ENCODE results near the gene BIK.
"Not testable (repeated sequence)": the region's sequence is repeated elsewhere in the genome, so short reads cannot be mapped to it uniquely, and the experiment has no call there.

BIK gene, protein sequence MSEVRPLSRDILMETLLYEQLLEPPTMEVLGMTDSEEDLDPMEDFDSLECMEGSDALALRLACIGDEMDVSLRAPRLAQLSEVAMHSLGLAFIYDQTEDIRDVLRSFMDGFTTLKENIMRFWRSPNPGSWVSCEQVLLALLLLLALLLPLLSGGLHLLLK

DNA sequence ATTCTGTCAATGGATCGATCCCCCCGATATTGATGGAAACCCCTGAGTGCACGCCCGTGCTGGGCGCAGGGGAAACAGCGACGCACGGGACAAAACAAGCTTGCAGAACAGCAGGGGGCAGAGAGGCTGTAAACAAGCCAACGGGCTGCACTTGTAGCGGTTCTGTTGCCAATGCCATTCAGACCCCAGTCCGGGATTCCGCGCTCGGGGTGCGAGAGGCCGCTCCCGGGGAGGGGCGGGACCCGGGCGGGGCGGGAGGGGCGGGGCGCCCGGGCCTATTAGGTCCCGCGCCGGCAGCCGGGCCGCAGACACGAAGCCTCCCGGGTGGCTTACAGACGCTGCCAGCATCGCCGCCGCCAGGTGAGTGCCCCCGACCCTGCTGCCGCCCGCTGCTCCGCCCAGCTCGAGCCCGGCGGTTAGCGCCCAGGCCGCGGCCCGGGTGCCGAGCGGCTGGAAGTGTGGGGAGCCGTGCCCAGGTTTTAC is at the start of gene BIK:
Gene BIK, plus strand, starts transcription at position 307 of the 483 bp plus-strand sequence. CDS start 13,273 bp downstream, outside the sequence.
- no peak for DNase-seq

DNA sequence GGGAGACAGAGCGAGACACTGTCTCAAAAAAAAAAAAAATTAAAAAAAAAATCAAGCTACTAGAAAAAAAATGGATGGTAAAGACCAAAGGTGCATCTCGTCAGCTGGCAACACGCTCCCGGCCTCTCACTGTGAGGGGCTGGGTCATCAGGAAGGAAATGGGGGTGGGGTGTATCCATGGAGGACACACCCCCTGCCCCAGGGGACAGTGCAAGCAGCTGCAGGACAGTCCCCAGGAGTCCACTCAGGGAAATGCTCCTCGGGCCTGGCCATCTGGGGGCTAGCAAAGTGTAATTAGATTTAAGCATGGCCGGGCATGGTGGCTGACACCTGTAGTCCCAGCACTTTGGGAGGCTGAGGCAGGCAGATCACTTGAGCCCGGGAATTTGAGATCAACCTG is 44.4 kb upstream of the BIK start:
- no peak for DNase-seq

DNA sequence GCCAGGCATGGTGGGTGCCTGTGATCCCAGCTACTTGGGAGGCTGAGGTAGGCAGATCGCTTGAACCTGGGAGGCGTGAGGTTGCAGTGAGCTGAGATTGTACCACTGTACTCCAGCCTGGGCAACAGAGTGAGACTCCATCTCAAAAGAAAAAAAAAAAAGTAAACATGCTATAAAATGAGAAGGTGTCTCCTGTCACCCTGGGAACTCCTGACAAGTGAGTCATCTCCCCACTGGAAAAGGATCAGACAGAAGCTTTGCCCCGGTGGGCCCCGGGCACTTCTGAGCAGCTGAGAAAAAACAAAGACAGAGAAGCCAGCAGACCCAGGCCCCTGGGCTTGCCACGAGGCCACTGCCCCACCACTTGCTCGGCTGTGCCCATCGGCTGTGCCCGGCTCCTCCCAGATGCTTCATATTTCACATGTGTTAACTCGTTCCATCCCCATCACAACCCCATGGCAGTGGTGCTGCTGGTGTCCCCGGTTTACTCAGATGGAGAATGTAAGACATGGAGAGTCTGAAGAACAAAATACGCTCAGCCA is 43.6 kb upstream of the BIK start:
- no peak for DNase-seq

DNA sequence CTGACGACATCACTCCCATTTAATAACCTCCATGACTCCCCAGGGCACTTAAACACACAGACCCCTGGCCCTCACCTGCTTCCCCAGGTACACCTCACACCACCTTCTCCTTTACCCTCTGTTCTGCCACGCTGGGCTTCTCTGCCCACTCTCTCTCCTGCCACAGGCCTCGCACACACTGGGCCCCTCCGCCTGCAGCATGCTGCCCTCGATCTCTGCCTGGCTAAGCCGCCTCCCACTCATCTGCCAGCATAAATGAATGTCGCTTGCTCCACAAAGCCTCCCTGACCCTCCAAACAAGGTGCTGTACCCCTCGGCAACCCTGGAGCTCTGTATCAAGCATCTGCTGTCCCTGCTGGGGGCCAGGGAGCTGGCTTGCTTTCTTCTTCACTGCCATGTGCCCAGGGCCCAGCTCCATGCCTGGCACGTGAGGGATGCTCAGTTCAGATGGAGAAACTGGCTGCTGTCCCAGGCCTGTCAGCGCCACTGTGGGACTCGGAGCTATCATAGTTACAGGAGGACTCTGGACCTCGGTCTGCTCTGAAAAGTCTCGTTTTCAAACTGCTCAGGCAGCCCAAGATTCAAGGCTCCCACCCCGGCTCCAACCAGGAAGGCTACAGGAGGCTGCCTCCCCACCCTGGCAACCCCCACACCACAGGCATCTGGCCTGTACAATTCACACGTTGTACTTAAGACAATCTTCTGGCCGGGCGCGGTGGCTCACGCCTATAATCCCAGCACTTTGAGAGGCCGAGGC is 33.3 kb upstream of the BIK start:
- no peak for DNase-seq

DNA sequence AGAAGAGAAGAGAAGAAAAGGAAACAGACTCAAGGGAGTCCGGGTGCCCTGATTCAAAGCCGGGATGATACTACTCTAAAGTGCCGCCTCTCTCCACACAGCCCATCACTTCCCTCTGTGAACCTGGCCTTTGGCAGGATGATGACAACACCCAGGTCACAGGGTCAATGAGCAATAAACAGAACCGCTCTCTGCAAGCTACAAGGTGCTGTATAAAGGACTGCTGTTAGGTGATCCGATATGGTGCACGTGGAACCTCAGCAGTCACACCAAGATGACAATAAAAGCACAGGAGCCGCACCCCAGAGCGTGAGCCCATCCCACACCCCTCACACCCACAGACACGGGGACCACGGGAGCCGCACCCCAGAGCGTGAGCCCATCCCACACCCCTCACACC is 32.0 kb upstream of the BIK start:
- no peak for DNase-seq

DNA sequence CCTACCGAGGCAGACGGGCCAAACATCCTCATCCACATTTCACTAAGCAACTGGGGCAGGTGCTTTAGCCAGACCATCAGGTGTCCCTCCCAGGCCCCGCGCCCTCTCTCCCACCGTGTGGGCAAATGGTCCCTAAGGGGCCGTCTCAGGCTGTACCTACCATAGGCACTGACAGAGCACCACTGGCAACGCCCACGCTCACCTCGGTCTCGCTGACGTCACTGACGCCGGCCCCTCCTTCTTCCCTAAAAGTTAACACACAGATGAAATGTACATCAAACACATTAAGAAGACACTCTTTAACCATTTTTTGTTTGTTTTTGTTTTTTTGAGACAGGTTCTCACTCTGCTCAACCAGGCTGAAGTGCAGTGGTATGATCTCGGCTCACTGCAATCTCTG is 30.8 kb upstream of the BIK start:
- no peak for DNase-seq

DNA sequence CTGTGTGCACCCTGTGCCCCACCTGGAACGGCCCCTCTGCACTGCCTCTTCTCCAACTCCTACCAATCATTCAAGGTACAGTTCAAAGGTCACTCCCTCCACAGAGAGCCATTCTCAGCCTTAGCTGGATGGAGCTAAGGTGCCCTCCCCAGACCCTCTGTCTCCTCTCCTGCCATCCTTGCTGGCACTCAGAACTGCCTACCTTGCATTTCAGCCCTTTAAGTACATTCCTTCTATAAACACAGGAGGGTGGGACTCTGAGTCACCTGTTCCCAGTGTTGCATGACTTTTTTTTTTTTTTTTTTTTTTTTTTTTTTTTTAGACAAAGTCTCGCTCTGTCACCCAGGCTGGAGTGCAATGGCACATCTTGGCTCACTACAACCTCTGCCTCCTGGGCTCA is 29.9 kb upstream of the BIK start:
- DNase-seq = no peak

DNA sequence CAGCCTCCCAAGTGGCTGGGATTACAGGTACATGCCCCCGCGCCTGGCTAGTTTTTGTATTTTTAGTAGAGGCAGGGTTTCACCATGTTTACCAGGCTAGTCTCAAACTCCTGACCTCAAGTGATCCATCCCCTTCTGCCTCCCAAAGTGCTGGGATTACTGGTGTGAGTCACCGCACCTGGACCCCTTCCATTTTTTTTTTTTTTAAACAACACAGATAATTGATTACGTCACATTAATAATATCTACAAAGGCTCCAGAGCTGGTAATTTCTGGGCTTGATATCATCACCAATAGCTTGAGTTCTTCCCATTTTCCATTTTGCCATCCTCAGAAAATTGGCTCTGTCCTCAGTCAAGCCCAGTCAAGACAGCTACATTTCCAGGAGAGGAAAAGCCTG is 28.6 kb upstream of the BIK start:
- no peak for DNase-seq

DNA sequence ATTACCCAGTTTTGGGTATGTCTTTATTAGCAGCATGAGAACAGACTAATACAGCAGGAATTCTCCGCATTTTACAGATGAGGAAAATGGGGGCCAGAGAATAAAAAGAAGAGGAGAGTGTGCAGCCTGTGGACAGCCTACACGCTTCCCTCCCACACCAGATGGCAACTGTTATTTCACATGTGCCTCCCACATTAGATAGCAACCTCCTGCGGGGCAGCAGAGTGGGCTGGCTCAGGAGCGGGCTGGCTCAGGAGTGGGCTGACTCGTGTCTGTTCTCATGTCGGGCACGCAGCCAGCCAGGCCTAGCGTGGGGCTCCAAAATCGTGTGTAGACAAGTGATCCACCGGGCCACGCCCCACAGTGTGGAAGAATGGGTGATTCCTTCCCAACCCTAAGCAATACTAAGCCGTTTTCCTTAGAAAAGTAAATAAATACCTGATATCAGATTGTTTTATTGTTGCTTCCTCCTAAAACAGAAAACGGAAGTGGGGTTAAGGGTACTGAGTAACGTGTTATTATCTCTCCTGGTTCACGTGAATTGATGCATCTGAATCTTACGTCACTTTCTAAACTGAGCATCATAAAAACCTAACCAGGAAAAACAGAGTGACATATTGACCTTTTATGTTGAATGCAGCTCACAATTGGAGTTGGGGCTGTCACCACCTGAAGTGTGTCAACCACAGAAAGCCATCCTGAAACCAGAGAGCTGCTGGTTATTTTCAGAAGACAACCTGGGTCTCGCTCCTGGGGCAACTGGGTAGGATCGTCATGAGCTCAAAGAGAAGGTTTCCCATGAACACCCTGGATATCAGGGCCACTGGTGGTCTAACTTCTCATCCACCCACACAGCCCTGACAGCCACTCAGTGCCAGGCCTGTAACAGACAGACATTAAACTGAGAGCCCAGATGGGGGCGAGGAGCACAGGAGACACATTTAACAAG is 24.6 kb upstream of the BIK start:
- DNase-seq = no peak

DNA sequence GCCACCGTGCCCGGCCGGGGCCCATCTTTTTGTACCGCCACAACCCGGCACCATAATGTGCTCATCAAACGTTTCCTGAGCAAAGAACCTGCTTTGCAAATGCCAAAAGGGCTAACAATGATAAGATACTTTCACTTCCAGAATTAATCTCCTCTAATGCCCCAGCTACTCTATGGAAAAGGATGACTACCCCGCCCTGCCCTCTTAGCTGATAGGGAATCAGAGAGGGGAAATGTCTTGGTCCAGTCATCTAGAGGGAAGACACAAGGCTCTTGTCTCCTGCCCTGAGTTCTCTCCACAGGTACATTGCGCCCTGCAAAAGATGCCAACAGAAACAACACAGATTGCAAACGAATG is 21.9 kb upstream of the BIK start:
- DNase-seq = no peak

DNA sequence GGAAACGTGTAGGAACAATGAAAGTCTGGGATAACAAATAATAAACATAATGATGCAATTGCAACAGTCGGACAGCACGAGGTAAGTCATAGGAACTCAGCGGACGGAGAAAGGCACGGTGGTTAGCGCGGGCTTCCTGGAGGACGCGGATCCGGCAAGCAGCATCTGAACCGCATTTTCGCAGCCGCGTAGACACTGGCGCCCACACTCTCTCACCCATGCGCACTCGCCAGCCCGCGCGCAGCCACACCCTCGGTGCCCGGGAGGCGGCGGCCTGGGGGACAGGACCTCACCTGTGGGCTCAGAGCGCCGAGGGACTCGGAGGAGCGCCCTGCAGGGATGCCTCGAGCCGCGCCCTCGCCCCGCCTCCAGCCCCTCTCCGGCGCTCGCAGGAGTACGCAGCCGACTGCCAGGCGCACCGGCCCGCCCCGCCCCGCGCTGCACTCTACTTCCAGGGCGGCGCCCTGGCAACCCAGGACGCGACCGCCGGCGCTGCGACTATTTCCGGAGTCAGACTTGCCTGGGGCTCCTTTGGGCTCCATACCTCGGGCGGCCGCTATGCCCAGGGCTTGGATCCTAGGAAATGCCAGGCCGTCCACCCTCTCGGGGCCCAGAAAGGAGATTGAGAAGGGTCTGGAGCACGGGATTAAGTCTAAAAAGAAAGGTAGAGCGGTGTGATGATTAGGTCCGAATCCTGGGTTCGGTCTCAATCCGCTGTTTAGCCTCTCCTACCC is 21.4 kb upstream of the BIK start, which contains the start of gene TTLL1:
Gene TTLL1, minus strand, starts transcription at position 408 of the 734 bp plus-strand sequence. CDS start 13,805 bp downstream, outside the sequence.
- peak; percentile 50 for DNase-seq

DNA sequence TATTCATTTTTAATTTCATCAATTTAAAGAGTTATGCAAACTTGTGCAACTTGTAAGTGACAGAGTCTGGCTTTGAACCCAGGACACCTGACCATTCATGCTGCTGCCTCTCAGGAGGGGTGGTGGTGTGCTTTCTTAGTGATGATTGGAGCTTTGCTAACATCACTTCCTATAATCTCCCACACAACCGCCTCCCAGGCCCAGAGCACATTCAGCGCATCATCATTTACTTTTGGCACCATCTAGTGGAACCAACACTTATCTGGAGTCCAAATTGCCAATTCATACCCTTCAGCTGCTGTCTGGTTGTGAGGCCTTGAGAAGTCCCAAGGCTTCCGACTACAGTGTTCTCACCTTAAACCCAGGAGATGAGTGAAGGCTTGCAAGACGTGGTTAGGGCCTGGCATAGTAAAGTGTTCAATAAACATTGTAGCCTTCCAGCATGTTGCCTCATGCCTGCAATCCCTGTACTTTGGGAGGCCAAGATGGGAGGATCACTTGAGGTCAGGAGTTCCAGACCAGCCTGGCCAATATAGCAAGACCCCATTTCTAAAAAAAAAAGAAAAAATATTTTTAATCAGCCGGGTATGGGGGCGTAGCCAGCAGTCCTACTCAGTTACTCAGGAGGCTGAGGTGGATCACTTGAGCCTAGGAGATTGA is 20.3 kb upstream of the BIK start:
- peak; percentile 60 for DNase-seq

DNA sequence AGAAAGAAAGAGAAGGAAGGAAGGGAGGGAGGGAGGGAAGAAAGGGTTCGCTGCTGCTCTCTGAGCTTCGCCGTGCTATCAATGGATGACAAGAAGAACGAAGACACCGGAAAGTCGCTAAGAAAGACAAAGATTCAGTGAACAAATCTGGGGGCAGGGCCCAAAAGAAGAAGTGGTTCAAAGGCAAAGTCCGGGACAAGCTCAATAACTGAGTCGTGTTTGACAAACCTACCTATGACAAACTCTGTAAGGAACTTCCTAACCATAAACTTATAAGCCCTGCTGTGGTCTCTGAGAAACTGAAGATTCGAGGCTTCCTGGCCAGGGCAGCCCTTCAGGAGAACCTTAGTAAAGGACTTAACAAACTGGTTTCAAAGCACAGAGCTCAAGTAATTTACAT is 18.5 kb upstream of the BIK start:
- DNase-seq = peak; percentile 32

DNA sequence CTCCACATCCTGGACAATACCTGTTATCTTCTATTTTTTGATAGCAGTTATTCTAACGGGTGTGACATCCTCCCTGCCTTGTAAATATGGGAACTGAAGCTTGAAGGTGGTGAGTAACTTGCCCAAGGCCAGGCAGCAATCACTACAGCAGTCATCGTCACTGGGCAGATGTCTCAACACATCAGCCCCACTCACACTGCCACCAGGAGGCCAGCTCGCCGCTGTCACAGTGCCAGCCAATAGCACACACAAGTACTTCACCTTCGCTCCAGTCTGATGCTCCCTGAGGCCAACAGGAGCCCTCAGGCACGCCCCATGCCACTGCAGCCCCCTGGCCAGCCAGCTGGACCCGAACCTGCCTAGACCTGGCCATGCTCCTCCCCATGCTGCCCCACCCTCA is 16.5 kb upstream of the BIK start:
- DNase-seq = peak; percentile 28

DNA sequence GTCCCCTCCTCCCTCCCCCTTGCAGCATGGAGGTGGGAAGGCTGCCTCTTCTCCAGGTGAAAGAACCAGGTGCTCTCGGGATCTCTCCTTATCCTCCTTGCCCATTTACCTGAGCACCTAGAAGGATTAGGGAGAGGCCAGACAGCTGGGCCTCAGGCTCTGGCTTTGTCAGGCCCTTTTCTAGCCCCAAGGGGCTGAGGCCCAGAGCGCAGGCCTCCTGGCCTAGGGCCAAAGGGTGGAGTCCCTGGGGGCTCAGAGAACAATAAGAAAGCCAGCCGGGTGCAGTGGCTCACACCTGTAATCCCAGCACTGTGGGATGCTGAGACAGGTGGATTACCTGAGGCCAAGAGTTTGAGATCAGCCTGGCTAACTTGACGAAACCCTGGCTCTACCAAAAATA is 16.0 kb upstream of the BIK start:
- DNase-seq = no peak

DNA sequence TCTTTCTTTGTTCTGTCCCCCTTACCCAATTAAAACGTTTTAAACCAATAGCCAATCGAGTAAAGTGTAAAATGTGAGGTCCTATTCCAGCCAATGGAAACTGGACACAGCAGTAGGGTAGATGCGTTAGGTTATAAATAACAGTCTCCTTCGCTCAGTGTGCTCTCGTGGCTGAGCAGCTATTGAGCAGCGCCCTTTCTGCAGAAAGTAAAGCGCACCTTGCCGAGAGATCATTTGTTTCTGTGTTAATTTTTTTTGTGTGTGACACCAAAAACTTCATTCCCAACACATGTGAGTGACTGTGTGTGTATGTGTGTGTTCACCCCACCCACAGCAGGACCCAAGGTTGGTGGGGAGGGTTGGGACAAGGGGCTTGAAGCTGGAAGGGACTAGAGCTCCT is 14.1 kb upstream of the BIK start:
- DNase-seq = no peak

DNA sequence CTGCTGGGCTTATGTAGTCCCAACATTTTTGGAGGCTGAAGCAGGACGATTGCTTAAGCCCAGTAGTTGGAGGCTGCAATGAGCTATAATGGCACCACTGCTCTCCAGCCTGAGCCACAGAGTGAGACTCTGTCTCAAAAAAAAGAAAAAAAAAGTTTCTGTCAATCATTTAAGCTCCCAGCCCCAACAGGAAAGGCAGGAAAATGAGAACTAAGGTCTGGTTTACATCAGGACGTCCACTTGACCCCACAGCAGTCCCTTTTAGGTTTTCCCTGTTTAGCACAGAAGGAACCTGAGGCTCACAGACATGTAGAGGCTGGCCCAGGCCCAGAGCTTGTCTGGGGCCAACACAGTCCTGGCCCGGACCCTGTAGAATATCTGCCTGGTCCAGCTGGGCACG is 12.2 kb upstream of the BIK start:
- DNase-seq = no peak

DNA sequence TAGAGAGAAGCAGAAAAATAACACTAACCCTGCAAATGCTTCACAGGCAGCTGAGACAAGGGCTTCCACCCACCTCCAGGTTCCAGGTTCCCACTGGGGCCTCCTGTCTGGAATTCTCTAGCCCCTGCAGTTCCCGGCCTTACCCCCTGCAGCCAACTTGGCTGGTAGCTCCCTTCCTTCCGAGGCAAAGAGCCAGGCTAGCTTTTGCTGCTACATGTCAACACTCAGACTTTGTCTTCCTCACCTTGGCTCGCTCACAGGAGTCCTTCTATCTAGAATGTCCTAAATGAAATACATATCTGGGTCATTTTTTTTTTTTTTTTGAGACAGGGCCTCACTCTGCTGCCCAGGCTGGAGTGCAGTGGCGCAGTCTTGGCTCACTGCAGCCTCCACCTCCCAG is 11.5 kb upstream of the BIK start:
- DNase-seq = no peak

DNA sequence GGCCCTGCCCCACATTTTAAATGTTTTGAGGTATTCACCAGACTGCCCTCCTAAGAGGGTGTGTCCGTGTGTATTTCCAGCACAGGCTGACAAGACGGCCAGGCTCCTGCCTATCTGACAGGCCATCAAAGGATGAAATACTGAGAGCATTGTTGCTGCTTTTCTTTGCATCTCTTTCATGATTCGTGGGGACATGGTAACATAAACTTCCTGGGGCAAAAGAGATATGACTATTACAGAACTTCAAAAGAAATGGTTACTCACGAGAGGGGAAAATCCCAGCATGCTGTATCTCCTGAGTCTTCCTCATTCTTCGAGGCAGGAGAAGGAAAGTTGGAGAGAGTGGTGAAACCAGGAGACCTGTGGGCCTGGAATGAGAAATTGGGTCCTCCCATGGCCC is 10.3 kb upstream of the BIK start:
- no peak for DNase-seq

DNA sequence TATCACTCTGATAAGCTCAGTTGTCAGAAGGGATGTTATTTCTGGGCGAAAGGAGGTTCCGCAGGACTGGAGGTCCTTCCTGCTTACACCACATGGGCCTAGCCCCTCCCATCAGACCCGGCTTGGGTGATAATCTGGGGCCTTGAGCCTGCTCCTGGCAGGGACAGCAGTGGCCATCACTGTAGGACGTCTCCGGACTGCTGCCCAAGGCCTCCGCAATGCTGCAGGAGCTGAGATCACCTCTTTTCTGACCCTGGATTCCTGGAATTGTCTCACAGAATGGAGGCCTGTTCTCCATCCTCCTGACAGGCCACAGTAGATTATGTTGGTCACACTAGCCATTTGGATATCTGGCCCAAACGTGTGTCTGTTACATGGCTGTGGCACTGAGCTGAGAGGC is 9.2 kb upstream of the BIK start:
- no peak for DNase-seq

DNA sequence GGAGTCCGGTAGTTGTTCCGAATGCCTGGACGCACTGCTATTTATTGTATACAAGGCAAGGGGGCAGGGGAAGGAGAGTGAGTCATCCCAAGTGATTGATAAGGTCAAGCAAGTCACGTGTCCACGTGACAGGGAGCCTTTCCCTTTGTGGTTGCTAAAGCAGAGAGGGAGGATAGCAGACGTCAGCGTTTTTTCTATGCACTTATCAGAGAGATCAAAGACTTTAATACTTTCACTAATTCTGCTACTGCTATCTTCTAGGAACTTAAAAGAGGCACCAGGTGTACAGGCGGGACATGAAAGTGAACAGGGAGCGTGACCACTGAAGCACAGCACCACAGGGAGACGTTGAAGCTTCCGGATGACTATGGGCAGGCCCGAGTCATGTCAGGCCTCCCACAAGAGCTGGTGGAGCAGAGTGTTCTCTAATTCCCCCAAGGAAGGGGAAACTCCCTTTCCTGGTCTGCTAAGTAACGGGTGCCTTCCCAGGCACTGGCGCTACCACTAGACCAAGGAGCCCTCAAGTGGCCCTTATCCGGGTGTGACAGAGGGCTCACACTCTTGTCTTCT is 6.4 kb upstream of the BIK start:
- DNase-seq = not testable (repeated sequence)

DNA sequence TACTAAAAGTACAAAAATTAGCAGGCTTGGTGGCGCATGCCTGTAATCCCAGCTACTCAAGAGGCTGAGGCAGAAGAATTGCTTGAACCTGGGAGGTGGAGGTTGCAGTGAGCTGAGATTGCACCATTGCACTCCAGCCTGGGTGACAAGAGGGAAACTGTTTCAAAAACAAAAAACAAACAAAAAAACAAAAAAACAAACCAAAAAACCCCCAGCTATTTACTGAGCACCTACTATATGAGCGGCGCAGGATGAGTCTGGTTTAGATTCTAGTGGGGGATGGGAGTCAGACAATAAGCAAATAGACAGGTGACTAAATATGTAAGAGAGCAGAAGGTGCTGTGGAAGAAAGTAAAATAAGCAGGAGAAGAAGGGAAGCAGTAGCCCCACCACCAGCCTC is 5.6 kb upstream of the BIK start:
- DNase-seq = not testable (repeated sequence)

Data from SIG-M5 (cell line).